Liver (tissue), 9 donors: ENCODE measurements around the gene SLC35A2. TPM values are rescaled to one million over a fixed set of nuclear protein-coding genes. Genes with fewer than 3 reads are reported as not detected.
A peak's percentile ranks its signal among the peaks of the same experiment; 100 is the strongest.

Experiments used
- DNase-seq: peaks from one replicate; pipeline ENCODE4 v3.0.0-alpha.2; 2017; ENCODE audit warnings: low spot score
- H3K27ac ChIP-seq, 2 donors: one replicate each; pipeline ENCODE4 v1.7.0; 2013; ENCODE audit warnings: inconsistent platforms in 2 of 2, low read length in 2 of 2, control low read depth in 1 of 2, low read depth in 1 of 2, mild to moderate bottlenecking in 1 of 2
- H3K27me3 ChIP-seq, 4 donors: one replicate each; pipeline versions ENCODE4 v1.6.1 to v1.7.0; 2013; ENCODE audit warnings: low read length in 3 of 4, inconsistent platforms in 1 of 4, mild to moderate bottlenecking in 1 of 4, moderate library complexity in 1 of 4; ENCODE audit not compliant: control insufficient read depth in 4 of 4, insufficient read depth in 4 of 4
- H3K36me3 ChIP-seq, 4 donors: one replicate each; pipeline versions ENCODE4 v1.6.1 to v1.7.0; 2013; ENCODE audit warnings: low read length in 3 of 4, mild to moderate bottlenecking in 3 of 4, low read depth in 1 of 4, moderate library complexity in 1 of 4; ENCODE audit not compliant: control insufficient read depth in 4 of 4, insufficient read depth in 3 of 4
- H3K4me1 ChIP-seq, 4 donors: one replicate each; pipeline versions ENCODE4 v1.6.1 to v1.7.0; 2013; ENCODE audit warnings: low read length in 3 of 4, mild to moderate bottlenecking in 3 of 4, moderate library complexity in 1 of 4; ENCODE audit not compliant: control insufficient read depth in 4 of 4, insufficient read depth in 4 of 4
- H3K4me3 ChIP-seq, 3 donors: one replicate each; pipeline versions ENCODE4 v1.6.1 to v1.7.0; 2013; ENCODE audit warnings: low read length in 3 of 3, control low read depth in 1 of 3, low read depth in 1 of 3, mild to moderate bottlenecking in 1 of 3
- H3K9ac ChIP-seq, 2 donors: one replicate each; pipeline ENCODE4 v1.7.0; 2013; ENCODE audit warnings: low read length in 2 of 2, mild to moderate bottlenecking in 2 of 2, moderate library complexity in 2 of 2, control low read depth in 1 of 2, low read depth in 1 of 2
- H3K9me3 ChIP-seq, 4 donors: one replicate each; pipeline versions ENCODE4 v1.6.1 to v1.7.0; 2013; ENCODE audit warnings: low read length in 3 of 4; ENCODE audit not compliant: control insufficient read depth in 4 of 4
- ATF3 ChIP-seq: IDR thresholded peaks from 2 replicates; pipeline ENCODE4 v1.6.1; 2016; ENCODE audit warnings: antibody characterized with exemption
- CTCF ChIP-seq: fragments of 150-350 bp; IDR thresholded peaks from 2 replicates; pipeline ENCODE4 v1.5.1; 2017; ENCODE audit warnings: improper control_type of control experiment, low read depth, low read length; ENCODE audit not compliant: missing input control
- EGR1 ChIP-seq, 2 donors: IDR thresholded peaks; 2 replicates each; pipeline ENCODE4 v1.6.1; 2016 to 2018; ENCODE audit warnings: antibody characterized with exemption in 2 of 2, low read depth in 2 of 2
- FOXA1 ChIP-seq: IDR thresholded peaks from 2 replicates; pipeline ENCODE4 v1.6.1; 2016; ENCODE audit warnings: antibody characterized with exemption
- FOXA2 ChIP-seq: IDR thresholded peaks from 2 replicates; pipeline ENCODE4 v1.6.1; 2016; ENCODE audit warnings: antibody characterized with exemption
- GABPA ChIP-seq, 2 donors: IDR thresholded peaks in 1 of 2; conservative IDR thresholded peaks in 1 of 2; 2 replicates each; pipeline ENCODE4 v1.6.1; 2016; ENCODE audit warnings: antibody characterized with exemption in 2 of 2, mild to moderate bottlenecking in 1 of 2, moderate library complexity in 1 of 2
- HNF4A ChIP-seq, 2 donors: conservative IDR thresholded peaks; 2 replicates each; pipeline ENCODE4 v1.6.1; 2016; ENCODE audit warnings: antibody characterized with exemption in 2 of 2, mild to moderate bottlenecking in 2 of 2
- HNF4G ChIP-seq: IDR thresholded peaks from 2 replicates; pipeline ENCODE4 v1.6.1; 2016; ENCODE audit warnings: antibody characterized with exemption
- JUND ChIP-seq, 2 donors: IDR thresholded peaks; 2 replicates each; pipeline ENCODE4 v1.6.1; 2016; ENCODE audit warnings: antibody characterized with exemption in 2 of 2
- MAX ChIP-seq: IDR thresholded peaks from 2 replicates; pipeline ENCODE4 v1.6.1; 2016; ENCODE audit warnings: antibody characterized with exemption
- NR2F2 ChIP-seq: IDR thresholded peaks from 2 replicates; pipeline ENCODE4 v1.6.1; 2016; ENCODE audit warnings: antibody characterized with exemption
- RAD21 ChIP-seq, 2 donors: IDR thresholded peaks; 2 replicates each; pipeline ENCODE4 v1.6.1; 2016; ENCODE audit warnings: antibody characterized with exemption in 2 of 2, mild to moderate bottlenecking in 2 of 2
- REST ChIP-seq: IDR thresholded peaks from 2 replicates; pipeline ENCODE4 v1.6.1; 2016; ENCODE audit warnings: antibody characterized with exemption, mild to moderate bottlenecking
- RXRA ChIP-seq, 2 donors: IDR thresholded peaks; 2 replicates each; pipeline ENCODE4 v1.6.1; 2017 to 2018; ENCODE audit warnings: antibody characterized with exemption in 2 of 2, mild to moderate bottlenecking in 1 of 2
- SP1 ChIP-seq: IDR thresholded peaks from 2 replicates; pipeline ENCODE4 v1.6.1; 2018; ENCODE audit warnings: antibody characterized with exemption, mild to moderate bottlenecking
- TAF1 ChIP-seq: conservative IDR thresholded peaks from 2 replicates; pipeline ENCODE4 v1.6.1; 2016; ENCODE audit warnings: antibody characterized with exemption, mild to moderate bottlenecking
- YY1 ChIP-seq: IDR thresholded peaks from 2 replicates; pipeline ENCODE4 v1.6.1; 2016; ENCODE audit warnings: antibody characterized with exemption, mild to moderate bottlenecking
- ZBTB33 ChIP-seq: IDR thresholded peaks from 2 replicates; pipeline ENCODE4 v1.6.1; 2016; ENCODE audit warnings: antibody characterized with exemption
- WGBS: extraction: QIAGEN DNeasy Blood & Tissue Kit; methylation state at CpG from one replicate; pipeline ENCODE4 v1.1.7; 2013; 5-methylcytosine and 5-hydroxymethylcytosine counted together
- polyA plus RNA-seq, 2 donors: library from polyadenylated mRNA; stranded (reverse) in 1 of 2; unstranded in 1 of 2; fragments of 200-250 nt in 1 of 2; fragments of >200 nt in 1 of 2; fragmentation: Nextera tagmentation in 1 of 2; extraction: Ambion mirVana in 1 of 2; gene quantifications; one replicate each; pipeline versions ENCODE4 v1.2.1 to v1.2.3, GENCODE V29; 2013 to 2015
- total RNA-seq, 2 donors: library from RNA; depleted of rRNA; stranded (reverse); fragments of >200 nt; gene quantifications; one replicate each; pipeline ENCODE4 v1.2.3, GENCODE V29; 2014
- donor health status: healthy.
- donor health status: healthy.
- donor health status: healthy.
- donor health status: healthy.
- donor health status: healthy.

Gene SLC35A2
- total and polyA plus RNA-seq, 4 donors = 10.0 to 26.9 (median 14.4) TPM

GRCh38 chrX:48897625-48898306, 13.7 kb downstream of the SLC35A2 start, which contains the start of the genes PQBP1 and TIMM17B:
PQBP1 (plus strand) TSS chrX:48897930; CDS start chrX:48898510, 580 bp downstream.
TIMM17B (minus strand) TSS chrX:48897768; CDS start chrX:48897749, 19 bp downstream.
- H3K27ac ChIP-seq = peak within 1 kb of the TSS; percentile 97 to 98
- peak within 1 kb of the TSS; percentile 78 to 92 for H3K9ac ChIP-seq
- H3K27me3 ChIP-seq = no peaks in the 10 kb centered on the region
- peak; percentile 86 for DNase-seq
- peak within 1 kb of the TSS; percentile 63 to 85 (median 85) for H3K4me3 ChIP-seq
- no peaks in the 10 kb centered on the region for H3K9me3 ChIP-seq
- under 1% methylated on average over 49 of the region's 49 CpGs for WGBS
- TF ChIP-seq ATF3 (no peak), GABPA (IDR thresholded peaks at IDR 0.05 in 1 of 2, conservative IDR thresholded peaks at IDR 0.05 in 1 of 2) (peak in 1 of 2 donors; percentile 30), ZBTB33 (no peak), NR2F2 (no peak), MAX (peak; percentile 66), CTCF (no peak), FOXA2 (no peak), FOXA1 (no peak), SP1 (peak; percentile 62), JUND (IDR thresholded peaks at IDR 0.05) (no peak), TAF1 (peak; percentile 80), HNF4G (no peak), RXRA (IDR thresholded peaks at IDR 0.05) (no peak), EGR1 (IDR thresholded peaks at IDR 0.05; ENCODE audit: low read depth in 2 of 2) (peak in 1 of 2 donors; percentile 25), HNF4A (conservative IDR thresholded peaks at IDR 0.05) (peak; percentile 36 to 59), RAD21 (IDR thresholded peaks at IDR 0.05) (peak in 1 of 2 donors; percentile 26), YY1 (peak; percentile 90), REST (peak; percentile 55)
- H3K36me3 ChIP-seq = peaks cover 2 to 22% (median 5%) of the 10 kb centered on the region in 4 donors
- H3K4me1 ChIP-seq = peaks cover 6 to 12% (median 10%) of the 10 kb centered on the region in 4 donors
